ENCODE measurements around the gene GASK1B. TPM values are rescaled to one million over a fixed set of nuclear protein-coding genes. Genes with fewer than 3 reads are reported as not detected.

Gene GASK1B
- total and polyA plus RNA-seq, 2 of the 4 experiments (the other 2 are of a cell fraction), result 4.1 to 5.4 TPM

GRCh38 chr4:158159054-158159717 lies 13.6 kb downstream of the GASK1B start (continued):
- TF ChIP-seq SMC3 (IDR thresholded peaks at IDR 0.05; ENCODE audit: low read depth, low read length), result no peak

GRCh38 chr4:158157412-158157811 lies 15.4 kb downstream of the GASK1B start:
- Histone ChIP-seq H3K56ac (ENCODE audit: extremely low read depth, insufficient read depth, low read length) (no peak overlapping the region), H2AK5ac (ENCODE audit: low read depth, low read length) (no peak overlapping the region), H2BK20ac (ENCODE audit: low read depth, low read length) (no peak overlapping the region), H3K4me3 (ENCODE audit: insufficient read depth, low read depth, low read length) (no peak overlapping the region), H3K9me3 (ENCODE audit: control insufficient read depth, insufficient read depth, low read length) (no peaks in the 10 kb centered on the region), H3K14ac (replicated peaks; ENCODE audit: low read depth, low read length) (no peak overlapping the region), H3K9me1 (ENCODE audit: insufficient read depth, low read length) (no peaks in the 10 kb centered on the region), H4K5ac (ENCODE audit: low read depth, low read length) (peak overlapping the region; percentile 26; the same call in 1 of the 2 replicates), H3K23ac (ENCODE audit: low read depth, low read length) (no peak overlapping the region), H4K20me1 (ENCODE audit: insufficient read depth, low read length) (no peaks in the 10 kb centered on the region), H3K79me1 (ENCODE audit: low read depth in 1 of 2, low read length in 2 of 2) (no peaks in the 10 kb centered on the region), H2BK5ac (ENCODE audit: low read depth, low read length, poor library complexity, severe bottlenecking) (no peak overlapping the region), H3K18ac (ENCODE audit: low read depth, low read length) (peak overlapping the region; percentile 69; the same call in 1 of the 2 replicates), H4K91ac (ENCODE audit: insufficient read depth, low read depth, low read length) (no peak overlapping the region), H4K8ac (ENCODE audit: low read depth in 2 of 2, low read length in 2 of 2) (no peak overlapping the region), H3K4ac (ENCODE audit: low read depth, low read length) (no peak overlapping the region), H3K27me3 (ENCODE audit: control insufficient read depth, insufficient read depth, low read length) (no peaks in the 10 kb centered on the region), H2AFZ (replicated peaks; ENCODE audit: low read length, poor library complexity) (no peak overlapping the region), H3K27ac (ENCODE audit: insufficient read depth, low read length) (no peak overlapping the region), H2BK120ac (ENCODE audit: low read depth, low read length) (no peak overlapping the region), H2AK9ac (replicated peaks; ENCODE audit: low read depth, low read length, poor library complexity) (no peak overlapping the region), H2BK15ac (ENCODE audit: low read depth, low read length) (no peak overlapping the region), H3K4me1 (ENCODE audit: control insufficient read depth, insufficient read depth, low read length) (peaks cover 3% of the 10 kb centered on the region; the same call in 1 of the 2 replicates), H3K36me3 (ENCODE audit: control insufficient read depth, insufficient read depth, low read length) (no peaks in the 10 kb centered on the region; the same call in 1 of the 2 replicates), H3K9ac (ENCODE audit: low read depth, low read length) (no peak overlapping the region), H3K4me2 (ENCODE audit: low read depth, low read length) (no peak overlapping the region)
- no TSS peak for BruUV-seq (replicated peaks)
- DNase-seq (no peak), ATAC-seq (ENCODE audit: low read depth) (no peak)
- no CpG with 5 or more reads among the region's 4 CpGs for WGBS, 2 experiments (ENCODE audit: extremely low coverage in 2 of 2, insufficient read length in 1 of 2)
- in situ Hi-C loops (cut with MboI; ENCODE audit: low sequenced_read_pairs) (no loop called here), dilution Hi-C loops (cut with HindIII; ENCODE audit: low sequenced_read_pairs, unreplicated experiment) (no loop called here), intact Hi-C loops (cut with micrococcal nuclease) (loop anchor here (5.0 kb wide), 1 partner anchor 35 kb away; no protein-coding TSS in a partner anchor)
- POLR2A ChIA-PET (ENCODE audit: unreplicated experiment), result no interaction called here
- TF ChIP-seq ELK1 (IDR thresholded peaks at IDR 0.05; ENCODE audit: borderline replicate concordance, low read depth, low read length) (no peak), MXI1 (IDR thresholded peaks at IDR 0.05; ENCODE audit: borderline replicate concordance, low read depth, low read length) (no peak), CTCF (conservative IDR thresholded peaks at IDR 0.05; ENCODE audit: low read depth, low read length) (no peak), POLR2A (IDR thresholded peaks at IDR 0.05; ENCODE audit: low read depth, low read length) (no peak), CHD1 (IDR thresholded peaks at IDR 0.05; ENCODE audit: low read depth, low read length) (no peak), RAD21 (IDR thresholded peaks at IDR 0.05; ENCODE audit: low read length) (no peak), RCOR1 (IDR thresholded peaks at IDR 0.05; ENCODE audit: insufficient replicate concordance, low read length) (no peak)
- TF ChIP-seq, protein P1, sequence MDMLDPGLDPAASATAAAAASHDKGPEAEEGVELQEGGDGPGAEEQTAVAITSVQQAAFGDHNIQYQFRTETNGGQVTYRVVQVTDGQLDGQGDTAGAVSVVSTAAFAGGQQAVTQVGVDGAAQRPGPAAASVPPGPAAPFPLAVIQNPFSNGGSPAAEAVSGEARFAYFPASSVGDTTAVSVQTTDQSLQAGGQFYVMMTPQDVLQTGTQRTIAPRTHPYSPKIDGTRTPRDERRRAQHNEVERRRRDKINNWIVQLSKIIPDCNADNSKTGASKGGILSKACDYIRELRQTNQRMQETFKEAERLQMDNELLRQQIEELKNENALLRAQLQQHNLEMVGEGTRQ (IDR thresholded peaks at IDR 0.05; ENCODE audit: low read depth, low read length), result no peak
- CTCF ChIA-PET, result interaction anchor here (0.9 kb wide), 1 partner anchor 9 kb away, joined by 3 read pairs; no protein-coding TSS in a partner anchor
